Measurements from ENCODE around the gene TMC8. TPM values are rescaled to one million over a fixed set of nuclear protein-coding genes. Genes with fewer than 3 reads are reported as not detected.
"Not testable (repeated sequence)": the region's sequence is repeated elsewhere in the genome, so short reads cannot be mapped to it uniquely, and the experiment has no call there.

TMC8 gene
- total RNA-seq, 2 experiments from 2014 or later: 134 to 140 TPM

DNA sequence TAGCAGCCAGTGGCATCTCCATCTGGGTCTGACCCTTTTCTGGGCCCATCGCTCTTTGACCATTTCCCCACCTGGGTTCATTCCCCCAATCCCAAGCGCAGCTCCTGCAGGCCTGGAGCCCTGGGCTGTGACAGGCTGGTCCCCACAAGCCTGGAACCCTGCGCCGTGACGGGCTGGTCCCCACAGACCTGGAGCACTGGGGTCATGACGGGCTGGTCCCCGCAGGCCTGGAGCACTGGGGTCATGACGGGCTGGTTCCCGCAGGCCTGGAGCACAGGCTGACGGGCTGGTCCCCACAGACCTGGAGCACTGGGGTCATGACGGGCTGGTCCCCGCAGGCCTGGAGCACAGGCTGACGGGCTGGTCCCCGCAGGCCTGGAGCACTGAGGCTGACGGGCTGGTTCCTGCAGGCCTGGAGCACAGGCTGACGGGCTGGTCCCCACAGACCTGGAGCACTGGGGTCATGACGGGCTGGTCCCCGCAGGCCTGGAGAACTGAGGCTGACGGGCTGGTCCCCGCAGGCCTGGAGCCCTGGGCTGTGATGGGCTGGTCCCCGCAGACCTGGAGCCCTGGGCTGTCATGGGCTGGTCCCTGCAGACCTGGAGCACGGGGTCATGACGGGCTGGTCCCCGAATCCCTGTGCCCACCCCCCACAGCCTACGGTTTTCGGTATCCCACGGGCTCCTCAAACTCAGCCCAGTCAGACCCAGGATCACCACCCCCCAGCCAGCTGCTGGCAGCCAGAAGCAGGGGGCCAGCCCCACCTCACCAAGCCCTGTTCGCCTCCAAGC lies 18.6 kb upstream of the TMC8 start:
- no peak overlapping the region for H3K4me3 Mint-ChIP-seq
- CTCF ChIA-PET: interaction anchor here (0.9 to 4.9 kb wide), 11 partner anchors 10 to 139 kb away, joined by 3 to 60 read pairs (median 5); partner anchors contain the start of gene TMC8
- H3K36me3 Mint-ChIP-seq: peaks cover 41% of the 10 kb centered on the region
- no peaks in the 10 kb centered on the region for H3K9me3 Mint-ChIP-seq
- H3K4me1 Mint-ChIP-seq (ENCODE audit: low read depth): peaks cover 37% of the 10 kb centered on the region
- H3K27me3 Mint-ChIP-seq: no peaks in the 10 kb centered on the region
- peak overlapping the region; percentile 76 for H3K27ac Mint-ChIP-seq
- POLR2A ChIA-PET: interaction anchor here (0.8 to 1.6 kb wide), 2 partner anchors 13 to 23 kb away, joined by 3 read pairs; no protein-coding TSS in a partner anchor
- intact Hi-C loops (cut with micrococcal nuclease): loop anchor here (1.0 to 2.0 kb wide), 2 partner anchors 57 to 64 kb away; partner anchors contain the start of gene SYNGR2
- DNase-seq: no peak

- DNase-seq: peak; percentile 86
- Mint-ChIP-seq H3K4me1 (ENCODE audit: low read depth) (peaks cover 30% of the 10 kb centered on the region), H3K27me3 (no peaks in the 10 kb centered on the region), H3K36me3 (peaks cover 40% of the 10 kb centered on the region), H3K4me3 (no peak overlapping the region), H3K9me3 (no peaks in the 10 kb centered on the region), H3K27ac (peak overlapping the region; percentile 76)
- CTCF ChIA-PET: interaction anchor here (0.7 to 4.9 kb wide), 18 partner anchors 9 to 139 kb away, joined by 3 to 60 read pairs (median 5); partner anchors contain the start of gene TMC8
- POLR2A ChIA-PET: interaction anchor here (0.5 to 1.6 kb wide), 4 partner anchors 12 to 44 kb away, joined by 3 read pairs; no protein-coding TSS in a partner anchor
- intact Hi-C loops (cut with micrococcal nuclease): loop anchor here (1.0 to 2.0 kb wide), 3 partner anchors 22 to 64 kb away; partner anchors contain the start of gene SYNGR2
These were observed 17.8 kb upstream of the TMC8 start for GRCh38 chr17:78112518-78113471.

DNA sequence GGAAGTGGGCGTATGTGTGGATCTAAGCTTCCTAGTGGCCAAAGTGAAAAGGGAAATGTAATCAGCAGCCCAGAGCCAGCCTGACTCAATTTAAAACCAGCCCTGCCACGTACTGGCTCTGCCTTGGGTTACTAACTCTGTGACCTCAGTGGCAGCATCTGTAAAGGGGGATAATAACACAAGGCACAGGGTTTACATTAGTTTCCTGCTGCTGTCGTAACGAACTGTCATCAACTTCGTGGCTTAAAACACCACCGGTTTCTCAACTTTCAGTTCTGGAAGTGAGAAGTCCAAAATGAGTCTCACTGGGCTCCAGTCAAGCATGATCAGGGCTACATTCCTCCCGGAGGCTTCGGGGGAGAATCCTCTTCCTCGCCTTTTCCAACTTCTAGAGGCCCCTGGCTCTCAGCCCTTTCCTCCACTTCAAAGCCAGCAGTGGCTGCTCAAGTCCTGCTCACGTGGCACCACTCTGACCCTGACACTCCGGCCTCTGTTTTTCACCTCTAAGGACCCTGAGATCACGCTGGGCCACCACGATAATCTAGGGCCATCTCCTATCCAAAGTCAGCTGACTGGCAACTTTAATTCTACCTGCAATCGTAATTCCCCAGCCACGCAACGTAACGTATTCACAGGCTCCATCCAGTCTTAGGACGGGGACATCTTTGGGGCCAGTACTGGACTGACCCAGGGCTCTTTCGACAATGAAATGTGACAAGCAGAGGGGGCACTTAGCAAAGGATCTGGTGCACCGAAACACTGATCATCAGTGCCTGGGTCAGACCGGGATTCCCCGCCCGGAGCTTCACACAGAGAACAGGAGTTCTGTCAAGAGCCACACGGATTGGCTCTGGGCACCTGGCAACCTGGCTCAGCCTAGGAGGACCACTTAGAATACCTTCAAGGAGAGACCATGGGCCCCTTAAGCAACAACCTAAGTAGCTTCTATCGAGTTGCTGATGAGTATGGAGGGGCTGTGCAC lies 16.5 kb upstream of the TMC8 start:
- Mint-ChIP-seq H3K27ac (peak overlapping the region; percentile 69), H3K4me1 (ENCODE audit: low read depth) (peaks cover 26% of the 10 kb centered on the region), H3K36me3 (peaks cover 37% of the 10 kb centered on the region), H3K9me3 (no peaks in the 10 kb centered on the region), H3K27me3 (no peaks in the 10 kb centered on the region), H3K4me3 (no peak overlapping the region)
- DNase-seq: peak; percentile 78
- intact Hi-C loops (cut with micrococcal nuclease): loop anchor here (1.0 to 2.0 kb wide), 2 partner anchors 20 to 55 kb away; partner anchors contain the start of gene SYNGR2
- ChIA-PET CTCF (interaction anchor here (0.9 to 4.9 kb wide), 10 partner anchors 8 to 72 kb away, joined by 3 to 60 read pairs (median 8); partner anchors contain the start of gene TMC8), POLR2A (interaction anchor here (0.7 to 2.7 kb wide), 6 partner anchors 11 to 26 kb away, joined by 3 to 12 read pairs (median 4); no protein-coding TSS in a partner anchor)

DNA sequence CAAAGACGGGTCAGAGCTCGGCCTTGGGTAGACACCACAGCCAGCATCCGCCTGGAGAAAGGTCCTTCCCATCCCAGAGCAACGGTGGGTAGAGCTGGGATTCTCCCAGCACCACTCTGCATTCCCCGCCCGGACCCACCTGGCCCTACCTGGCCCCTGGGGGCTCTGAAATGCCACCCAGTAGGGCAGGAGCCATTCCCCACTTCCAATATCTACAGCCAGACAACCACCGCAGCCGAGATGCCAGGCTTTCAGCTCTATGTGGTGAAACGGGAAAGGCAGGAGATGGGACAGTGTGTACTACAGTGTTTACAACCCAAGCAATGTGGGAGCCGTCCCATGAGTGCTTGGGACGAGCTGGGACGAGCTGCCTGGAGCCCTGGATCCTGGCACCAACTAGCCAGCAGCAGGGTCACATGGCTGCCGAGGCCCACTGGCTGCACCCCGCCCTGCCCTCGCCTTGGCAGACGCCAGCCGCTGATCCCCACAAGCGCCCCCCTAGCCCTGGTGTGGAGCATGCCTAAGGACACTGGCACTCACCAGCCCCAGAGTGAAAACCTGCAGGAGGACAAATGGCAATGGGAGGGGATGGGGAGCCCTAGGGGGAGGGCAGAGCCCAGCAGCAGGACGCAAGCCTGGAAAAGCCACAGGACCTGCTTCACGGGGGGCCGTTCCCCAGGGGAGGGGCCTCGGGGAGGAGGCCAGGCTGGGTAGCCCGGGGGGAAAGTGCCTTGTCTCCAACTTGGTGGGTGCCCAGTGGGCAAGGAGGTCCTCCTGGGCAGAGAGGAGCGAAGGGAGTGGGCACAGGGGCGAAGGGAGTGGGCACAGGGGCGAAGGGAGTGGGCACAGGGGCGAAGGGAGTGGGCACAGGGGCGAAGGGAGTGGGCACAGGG lies 15.5 kb upstream of the TMC8 start:
- H3K36me3 Mint-ChIP-seq: peaks cover 34% of the 10 kb centered on the region
- DNase-seq: no peak
- intact Hi-C loops (cut with micrococcal nuclease): no loop called here
- H3K9me3 Mint-ChIP-seq: no peaks in the 10 kb centered on the region
- ChIA-PET CTCF (interaction anchor here (1.0 to 4.9 kb wide), 4 partner anchors 10 to 61 kb away, joined by 5 to 60 read pairs (median 24); partner anchors contain the start of gene TMC8), POLR2A (interaction anchor here (0.7 to 2.7 kb wide), 4 partner anchors 13 to 25 kb away, joined by 4 to 12 read pairs (median 5); no protein-coding TSS in a partner anchor)
- H3K27ac Mint-ChIP-seq: no peak overlapping the region
- H3K4me1 Mint-ChIP-seq (ENCODE audit: low read depth): peaks cover 26% of the 10 kb centered on the region
- no peaks in the 10 kb centered on the region for H3K27me3 Mint-ChIP-seq
- no peak overlapping the region for H3K4me3 Mint-ChIP-seq

- POLR2A ChIA-PET: interaction anchor here (0.7 to 2.7 kb wide), 3 partner anchors 12 to 24 kb away, joined by 4 to 12 read pairs (median 6); no protein-coding TSS in a partner anchor
- Mint-ChIP-seq H3K4me1 (ENCODE audit: low read depth) (peaks cover 32% of the 10 kb centered on the region), H3K36me3 (peaks cover 34% of the 10 kb centered on the region)
These were observed 14.8 kb upstream of the TMC8 start for GRCh38 chr17:78115803-78116202.

GRCh38 chr17:78116411-78116810 lies 14.2 kb upstream of the TMC8 start:
- no peaks in the 10 kb centered on the region for H3K9me3 Mint-ChIP-seq
- H3K27me3 Mint-ChIP-seq: no peaks in the 10 kb centered on the region
- CTCF ChIA-PET: interaction anchor here (1.0 to 4.9 kb wide), 2 partner anchors 14 to 59 kb away, joined by 5 to 40 read pairs; partner anchors contain the start of gene TMC8
- DNase-seq: no peak
- H3K36me3 Mint-ChIP-seq: peaks cover 33% of the 10 kb centered on the region
- intact Hi-C loops (cut with micrococcal nuclease): no loop called here
- H3K27ac Mint-ChIP-seq: no peak overlapping the region
- H3K4me3 Mint-ChIP-seq: no peak overlapping the region
- POLR2A ChIA-PET: interaction anchor here (1.2 to 2.7 kb wide), 2 partner anchors 11 to 24 kb away, joined by 6 to 12 read pairs; no protein-coding TSS in a partner anchor
- H3K4me1 Mint-ChIP-seq (ENCODE audit: low read depth): peaks cover 38% of the 10 kb centered on the region

More at GRCh38 chr17:78115803-78116202, 14.8 kb upstream of the TMC8 start:
- H3K9me3 Mint-ChIP-seq; H3K27ac Mint-ChIP-seq; H3K27me3 Mint-ChIP-seq; H3K4me3 Mint-ChIP-seq; DNase-seq; intact Hi-C loops (cut with micrococcal nuclease): not testable (repeated sequence)
- CTCF ChIA-PET: interaction anchor here (1.0 to 4.9 kb wide), 2 partner anchors 15 to 60 kb away, joined by 5 to 40 read pairs; partner anchors contain the start of gene TMC8

DNA sequence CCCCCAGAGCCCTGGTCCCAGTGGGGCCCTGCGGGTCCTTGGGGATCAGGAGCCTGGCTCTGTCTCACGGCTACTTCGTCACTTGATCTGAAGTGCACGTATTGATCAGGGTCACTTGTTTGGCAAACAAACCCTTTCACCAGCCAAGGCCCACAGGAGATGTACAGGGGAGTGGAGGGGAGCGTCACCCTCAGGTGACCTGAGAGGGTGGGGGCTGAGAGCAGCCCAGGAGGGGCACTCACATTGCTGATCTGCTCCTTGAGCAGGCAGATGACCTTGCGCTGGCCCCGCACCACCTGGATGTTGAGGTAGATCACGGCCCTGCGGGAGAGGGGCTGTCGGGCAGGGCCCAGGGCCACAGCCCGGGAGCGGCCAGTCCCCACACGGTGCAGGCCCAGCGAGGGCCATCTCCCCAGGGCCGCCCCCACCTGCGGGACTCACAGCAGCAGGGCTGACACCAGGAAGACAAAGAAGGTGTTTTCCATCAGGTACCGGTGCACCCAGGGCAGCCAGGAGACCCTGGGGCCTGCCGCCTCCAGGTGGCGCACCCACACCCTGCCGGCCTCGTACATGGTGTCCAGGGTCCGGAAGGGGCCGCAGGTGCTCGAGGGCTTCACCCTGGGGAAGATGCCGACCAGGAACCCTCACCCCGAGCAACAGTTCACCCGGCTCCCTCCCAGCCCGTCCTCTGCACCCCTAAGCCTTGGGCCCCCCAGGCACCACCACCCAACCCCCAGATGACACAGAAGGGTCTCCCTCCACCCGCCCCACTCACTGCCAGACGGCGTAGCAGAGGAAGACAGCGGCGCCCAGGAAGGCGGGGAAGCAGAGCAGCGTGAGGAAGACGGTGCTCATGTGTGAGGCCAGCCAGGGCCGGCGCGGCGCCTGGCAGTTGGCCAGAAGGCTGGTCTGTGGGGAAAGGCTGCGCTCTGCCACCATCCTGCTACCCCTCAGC lies 13.3 kb upstream of the TMC8 start:
- Mint-ChIP-seq H3K4me3 (no peak overlapping the region), H3K4me1 (ENCODE audit: low read depth) (peaks cover 47% of the 10 kb centered on the region), H3K9me3 (no peaks in the 10 kb centered on the region), H3K27ac (no peak overlapping the region), H3K27me3 (no peaks in the 10 kb centered on the region), H3K36me3 (peaks cover 41% of the 10 kb centered on the region)
- DNase-seq: no peak
- intact Hi-C loops (cut with micrococcal nuclease): no loop called here
- CTCF ChIA-PET: interaction anchor here (4.9 to 11.2 kb wide), 2 partner anchors 18 to 58 kb away, joined by 40 to 99 read pairs; no protein-coding TSS in a partner anchor
- POLR2A ChIA-PET: interaction anchor here (1.1 to 1.2 kb wide), 2 partner anchors 13 to 23 kb away, joined by 4 to 6 read pairs; partner anchors contain the start of gene TMC8

DNA sequence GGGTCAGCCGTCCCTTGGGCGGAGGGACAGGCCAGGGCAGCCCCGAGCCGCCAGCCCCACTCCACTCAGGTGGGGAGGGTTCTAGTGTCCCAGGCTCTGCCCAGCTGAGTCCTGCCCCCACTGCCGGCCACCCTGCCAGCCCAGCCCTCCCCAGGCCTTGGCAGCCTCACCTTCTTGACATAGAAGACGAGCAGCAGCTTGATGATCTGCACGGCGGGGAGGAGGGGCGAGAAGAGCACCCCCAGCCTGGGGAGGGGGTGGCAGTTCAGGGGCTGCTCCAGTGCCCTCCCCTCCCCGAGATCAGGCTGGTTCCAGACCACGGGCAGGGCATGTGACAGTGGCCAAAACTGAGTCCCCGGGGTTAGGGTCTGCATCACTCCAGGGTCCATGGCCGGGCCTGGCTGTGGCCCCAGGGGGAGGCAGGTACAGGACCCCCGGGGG lies 11.8 kb upstream of the TMC8 start:
- ChIA-PET CTCF (interaction anchor here (1.2 to 11.2 kb wide), 3 partner anchors 17 to 133 kb away, joined by 3 to 99 read pairs (median 5); no protein-coding TSS in a partner anchor), POLR2A (interaction anchor here (1.1 kb wide), 1 partner anchor 11 kb away, joined by 4 read pairs; the partner anchor contains the start of gene TMC8)

More for the DNA sequence above, 11.8 kb upstream of the TMC8 start:
- Mint-ChIP-seq H3K4me3 (no peak overlapping the region), H3K9me3 (no peaks in the 10 kb centered on the region), H3K36me3 (peaks cover 43% of the 10 kb centered on the region), H3K27me3 (no peaks in the 10 kb centered on the region), H3K4me1 (ENCODE audit: low read depth) (peaks cover 48% of the 10 kb centered on the region), H3K27ac (no peak overlapping the region)
- intact Hi-C loops (cut with micrococcal nuclease): no loop called here
- no peak for DNase-seq
